Measurements from ENCODE around the gene NELFA.
"Not testable (repeated sequence)": the region's sequence is repeated elsewhere in the genome, so short reads cannot be mapped to it uniquely, and the experiment has no call there.

NELFA gene

DNA sequence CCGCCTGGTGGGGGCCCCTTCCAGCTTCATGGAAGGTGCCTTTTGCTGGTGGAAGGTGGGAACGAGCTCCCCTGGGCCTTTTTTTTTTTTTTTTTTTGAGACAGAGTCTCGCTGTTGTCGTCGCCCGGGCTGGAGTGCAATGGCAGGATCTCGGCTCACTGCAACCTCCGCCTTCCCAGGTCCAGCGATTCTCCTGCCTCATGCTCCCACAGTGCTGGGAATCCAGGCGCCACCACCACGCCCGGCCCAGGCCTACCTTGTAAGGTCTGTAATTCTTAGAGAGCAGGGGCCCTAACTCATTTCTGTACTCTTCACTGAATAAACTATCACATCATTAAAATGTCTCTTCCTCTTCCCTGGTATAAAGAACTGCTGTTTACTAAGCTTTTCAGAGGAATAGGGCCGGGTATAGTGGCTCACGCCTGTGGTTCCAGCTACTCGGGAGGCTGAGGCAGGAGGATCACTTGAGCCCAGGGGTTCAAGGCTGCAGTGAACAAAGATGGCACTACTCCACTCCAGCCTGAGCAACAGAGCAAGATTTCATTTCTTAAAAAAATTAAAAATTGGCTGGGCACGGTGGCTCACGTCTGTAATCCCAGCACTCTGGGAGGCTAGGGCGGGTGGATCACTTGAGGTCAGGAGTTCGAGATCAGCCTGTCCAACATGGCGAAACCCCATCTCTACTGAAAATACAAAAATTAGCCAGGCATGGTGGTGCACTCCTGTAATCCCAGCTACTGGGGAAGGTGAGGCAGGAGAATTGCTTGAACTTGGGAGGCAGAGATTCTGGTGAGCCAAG lies 14.9 kb downstream of the NELFA start:
- DNase-seq = not testable (repeated sequence)

- DNase-seq = no peak
Observed at GRCh38 chr4:1993169-1993516, 15.6 kb downstream of the NELFA start.

DNA sequence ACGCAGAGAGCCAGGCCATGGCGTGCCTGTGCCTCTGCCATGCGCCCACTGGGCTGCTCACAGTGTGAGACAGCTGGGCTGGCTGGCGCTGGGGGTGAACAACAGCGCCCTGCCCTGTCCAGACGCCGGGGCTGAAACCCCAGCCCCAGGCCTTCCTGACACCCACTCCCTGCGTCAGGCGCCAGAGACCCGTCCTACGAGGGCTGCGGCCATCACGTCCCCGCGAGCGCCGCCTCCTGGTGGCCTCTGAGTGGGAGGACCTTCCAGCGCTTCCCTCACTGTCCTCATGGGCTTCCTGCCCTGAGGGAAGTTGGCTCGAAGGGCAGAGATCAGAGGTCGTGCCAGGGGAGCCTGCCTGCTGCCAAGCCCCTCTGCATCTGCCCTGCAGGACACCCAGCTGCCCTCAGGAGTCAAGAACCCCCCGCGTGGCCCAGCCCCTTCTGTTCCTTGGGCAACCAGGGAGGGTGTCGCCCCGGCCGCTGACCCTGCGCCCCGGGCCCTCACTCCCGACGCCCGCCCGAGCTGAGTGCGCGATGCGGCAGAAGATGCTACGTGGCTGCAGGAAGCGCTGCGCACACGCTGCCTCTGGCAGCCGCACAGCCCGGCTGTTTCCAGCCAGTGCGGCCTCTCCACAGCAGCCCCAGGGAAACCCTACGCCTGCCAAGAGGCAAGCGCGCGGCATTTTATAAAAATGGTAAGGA lies 16.2 kb downstream of the NELFA start:
- DNase-seq = no peak

DNA sequence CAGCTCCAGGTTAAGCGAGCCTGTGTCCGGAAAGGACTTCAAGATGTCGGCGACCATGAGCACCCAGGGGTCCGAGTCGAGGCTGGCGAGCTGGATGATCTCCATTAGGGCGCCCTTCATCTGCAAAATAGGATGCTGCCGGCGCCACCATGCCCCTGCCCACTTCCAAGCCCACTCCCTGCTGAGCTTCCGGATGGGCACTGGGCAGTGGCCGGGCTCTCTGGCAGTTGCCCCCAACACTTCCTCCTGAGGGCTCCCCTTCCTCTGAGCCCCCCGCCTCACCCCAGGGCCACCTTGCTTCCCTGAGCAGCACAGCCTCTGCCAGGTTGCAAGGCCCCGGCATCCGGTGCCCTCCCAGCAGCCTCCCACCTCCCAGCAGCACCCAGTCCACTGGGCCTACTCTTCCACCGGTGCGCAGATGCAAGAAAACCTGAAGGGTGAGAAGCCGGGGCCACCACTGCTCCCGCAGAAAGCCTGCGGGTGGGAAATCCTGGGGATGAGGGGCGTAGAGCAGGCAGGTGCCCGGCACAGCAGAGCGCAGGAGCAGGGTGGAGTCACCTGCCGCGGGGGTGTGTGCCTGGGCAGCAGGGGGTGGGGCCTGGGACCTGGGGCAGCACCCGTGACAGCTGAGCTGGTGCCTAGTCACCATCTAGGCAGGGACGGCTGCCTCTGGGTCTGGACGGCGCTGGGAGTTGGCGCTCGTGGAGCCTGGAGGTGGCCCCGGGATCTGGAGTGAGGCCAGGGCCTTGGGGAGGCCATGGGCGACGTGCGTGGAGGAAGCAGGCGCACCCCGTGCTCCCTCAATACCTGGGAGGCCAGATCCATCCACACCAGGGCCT lies 17.0 kb downstream of the NELFA start:
- DNase-seq = no peak

DNA sequence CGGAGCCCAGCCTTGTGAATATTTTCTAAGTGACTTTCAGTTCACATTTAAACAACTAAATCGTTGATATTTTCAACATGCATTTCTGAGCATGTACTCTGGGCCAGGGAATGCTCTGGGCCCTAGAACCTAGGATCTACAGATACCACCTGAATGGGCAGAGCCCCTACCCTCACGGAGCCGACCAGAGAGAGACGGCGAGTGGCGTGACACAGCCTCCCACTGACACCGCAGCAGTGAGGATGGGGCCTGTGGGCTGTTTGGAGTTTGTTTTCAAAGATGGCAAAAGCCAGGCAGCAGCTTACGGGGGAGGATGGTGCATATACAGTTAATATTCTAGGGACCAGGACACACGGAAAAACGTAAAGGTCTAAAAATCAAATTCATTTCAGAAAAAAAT lies 17.7 kb downstream of the NELFA start:
- no peak for DNase-seq

GRCh38 chr4:1990676-1991075 lies 18.1 kb downstream of the NELFA start:
- DNase-seq = no peak

- no peak for DNase-seq
Observed at GRCh38 chr4:1990348-1990645, 18.5 kb downstream of the NELFA start.

DNA sequence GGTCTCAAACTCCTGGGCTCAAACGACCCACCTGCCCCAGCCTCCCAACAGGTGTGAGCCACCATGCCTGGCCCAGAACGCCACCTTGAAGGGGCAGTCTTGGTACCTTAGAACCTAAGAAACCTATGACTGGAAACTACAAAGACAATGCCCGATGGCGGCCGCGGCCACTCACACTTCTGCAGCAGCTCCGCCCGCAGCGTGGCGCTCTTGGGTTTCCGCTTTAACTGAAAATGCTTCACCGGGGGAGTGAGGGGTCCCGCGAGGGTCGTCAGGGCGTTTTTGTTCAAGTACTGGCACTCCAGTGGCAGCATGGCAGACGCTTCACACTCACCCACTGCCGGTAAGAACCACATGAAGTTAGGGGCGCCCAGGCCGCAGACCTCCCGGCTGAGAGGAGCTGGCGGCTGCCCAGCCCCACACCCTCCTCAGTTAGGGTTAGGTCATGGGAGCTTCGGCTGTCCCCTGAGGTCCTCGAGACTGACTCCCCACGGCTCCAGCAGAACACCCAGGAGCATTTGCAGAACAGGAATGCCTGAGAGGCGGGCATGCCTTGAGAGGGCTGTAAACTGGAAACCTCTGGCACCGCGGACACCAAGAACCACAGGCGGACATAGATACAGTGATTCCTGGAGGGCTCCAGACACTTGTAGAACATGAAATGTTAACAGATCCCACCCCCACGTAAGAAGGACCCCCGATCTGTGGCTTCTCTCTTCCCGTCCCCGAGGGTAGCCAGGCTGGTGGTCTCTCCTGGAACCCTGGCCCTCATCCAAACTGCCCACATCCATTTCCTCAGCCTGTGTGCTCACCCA lies 19.0 kb downstream of the NELFA start:
- DNase-seq = no peak

DNA sequence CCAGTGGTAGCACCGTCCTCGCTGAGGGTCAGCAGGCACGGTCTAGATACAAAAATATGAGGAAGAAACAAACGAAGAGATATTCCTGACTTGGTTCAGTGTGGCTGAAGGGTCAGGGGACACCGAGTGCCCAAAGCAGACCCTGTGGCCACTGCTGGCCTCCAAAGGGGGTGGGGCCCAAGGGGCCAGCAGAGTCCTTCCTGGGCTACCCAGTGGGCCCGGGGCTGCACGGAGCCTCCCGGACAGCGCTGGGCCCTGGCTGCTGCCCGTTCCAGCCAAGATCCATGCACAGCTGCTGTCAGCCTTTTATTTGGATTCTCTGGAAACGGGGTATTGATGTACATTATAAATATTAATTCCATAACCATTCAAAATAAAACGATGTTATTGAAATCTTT lies 20.4 kb downstream of the NELFA start:
- no peak for DNase-seq

DNA sequence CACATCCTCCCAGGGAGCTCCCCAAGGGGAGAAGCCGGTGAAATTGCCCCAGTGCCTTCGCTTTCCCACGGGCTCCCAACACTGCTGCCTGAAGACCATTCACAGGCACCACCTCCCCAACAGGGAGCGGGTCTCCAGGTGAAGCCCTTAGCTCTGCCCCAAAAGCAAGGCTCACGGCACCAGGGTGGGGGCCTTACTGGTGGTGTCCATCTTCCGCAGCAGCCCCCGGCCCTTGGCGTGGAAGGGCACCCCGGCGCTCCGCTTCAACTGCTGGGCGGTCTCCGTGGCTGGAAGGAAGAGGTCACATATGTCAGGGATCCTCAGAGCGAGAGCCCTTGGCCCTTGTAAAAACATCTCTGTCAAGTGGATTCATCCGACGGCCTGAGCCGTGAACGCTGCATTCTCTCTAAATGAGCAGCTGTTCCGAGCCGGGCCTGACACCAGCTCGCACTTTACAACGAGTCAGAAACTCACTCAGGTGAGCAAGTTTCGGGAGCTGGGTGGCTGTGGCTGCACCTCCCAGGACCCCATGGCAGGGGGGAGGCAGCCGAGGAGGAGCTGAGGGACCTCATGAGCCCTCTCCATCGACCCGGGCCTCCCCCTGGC lies 20.9 kb downstream of the NELFA start:
- DNase-seq = no peak

GRCh38 chr4:1987296-1987695 lies 21.5 kb downstream of the NELFA start:
- DNase-seq = no peak

DNA sequence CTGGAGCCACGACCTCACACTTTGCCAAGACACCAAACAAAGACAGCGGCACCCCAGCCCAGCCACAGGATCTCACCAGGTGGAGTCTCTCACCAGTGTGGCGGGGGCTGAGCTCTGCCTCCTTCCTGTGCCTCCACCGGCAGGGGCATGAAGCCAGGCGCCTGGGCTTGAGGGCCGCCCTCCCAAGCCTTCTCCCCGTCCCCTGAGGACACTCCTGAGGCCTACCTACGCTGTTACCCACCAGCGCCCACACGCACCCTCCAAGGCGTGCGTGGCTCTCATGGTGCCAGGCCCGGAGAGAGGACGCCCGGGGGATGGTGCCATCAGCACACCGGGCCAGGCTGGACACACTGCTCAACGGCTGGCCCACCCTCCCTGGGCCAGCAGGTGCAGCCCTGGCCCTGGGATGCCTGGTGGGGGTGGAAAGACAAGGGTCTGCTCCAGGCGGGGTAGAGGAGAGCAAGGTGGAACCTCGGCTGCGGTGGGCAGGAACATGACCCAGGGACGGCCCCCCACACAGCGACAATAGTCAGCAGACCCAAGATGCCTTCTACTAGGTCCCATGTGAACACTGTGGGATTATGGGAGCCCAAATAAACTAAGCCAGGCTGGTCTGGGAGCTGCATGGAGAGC lies 22.1 kb downstream of the NELFA start:
- DNase-seq = no peak

- no peak for DNase-seq
Observed at GRCh38 chr4:1985780-1986577, 22.8 kb downstream of the NELFA start.

GRCh38 chr4:1985294-1985693 lies 23.5 kb downstream of the NELFA start:
- DNase-seq = no peak

DNA sequence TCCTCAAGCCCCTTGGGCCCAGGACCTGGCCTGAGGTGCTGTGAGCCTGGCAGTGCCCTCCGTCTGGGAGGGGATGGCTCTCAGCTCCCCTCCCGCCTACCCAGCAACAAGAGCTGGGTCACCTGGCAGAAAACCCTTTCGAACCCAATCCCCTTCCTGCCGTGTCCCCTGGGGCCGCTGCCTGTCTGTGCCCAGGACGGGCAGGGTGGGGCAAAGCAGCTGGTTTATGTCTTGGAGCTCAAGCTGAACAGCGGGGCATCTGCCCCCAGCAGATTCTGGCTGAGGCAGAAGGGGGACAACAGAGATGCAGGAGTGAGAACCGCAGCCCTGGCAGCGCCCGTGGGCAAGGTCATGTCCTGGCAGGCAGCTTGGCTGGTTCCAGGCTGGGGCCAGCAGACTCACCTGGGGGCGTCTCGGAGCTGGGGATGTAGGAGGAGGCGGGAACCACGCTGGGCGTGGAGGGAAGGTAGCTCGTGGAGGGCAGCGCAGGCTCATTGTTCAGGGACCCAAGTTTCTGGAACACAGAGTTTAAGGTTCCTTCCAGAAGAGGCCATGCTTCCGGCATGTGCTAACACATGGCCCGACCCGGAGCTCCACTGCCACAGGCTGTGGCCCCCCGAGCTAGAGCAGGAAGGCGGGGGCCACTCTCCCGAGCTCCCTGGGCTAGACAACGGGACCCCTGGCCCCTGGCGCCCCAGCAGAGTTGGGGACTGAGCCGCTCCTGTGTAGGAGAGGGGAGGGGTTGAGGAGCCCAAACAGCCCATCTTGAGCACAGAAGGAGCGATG lies 24.2 kb downstream of the NELFA start:
- DNase-seq = no peak

- no peak for DNase-seq
Observed at GRCh38 chr4:1983846-1984405, 24.8 kb downstream of the NELFA start.

DNA sequence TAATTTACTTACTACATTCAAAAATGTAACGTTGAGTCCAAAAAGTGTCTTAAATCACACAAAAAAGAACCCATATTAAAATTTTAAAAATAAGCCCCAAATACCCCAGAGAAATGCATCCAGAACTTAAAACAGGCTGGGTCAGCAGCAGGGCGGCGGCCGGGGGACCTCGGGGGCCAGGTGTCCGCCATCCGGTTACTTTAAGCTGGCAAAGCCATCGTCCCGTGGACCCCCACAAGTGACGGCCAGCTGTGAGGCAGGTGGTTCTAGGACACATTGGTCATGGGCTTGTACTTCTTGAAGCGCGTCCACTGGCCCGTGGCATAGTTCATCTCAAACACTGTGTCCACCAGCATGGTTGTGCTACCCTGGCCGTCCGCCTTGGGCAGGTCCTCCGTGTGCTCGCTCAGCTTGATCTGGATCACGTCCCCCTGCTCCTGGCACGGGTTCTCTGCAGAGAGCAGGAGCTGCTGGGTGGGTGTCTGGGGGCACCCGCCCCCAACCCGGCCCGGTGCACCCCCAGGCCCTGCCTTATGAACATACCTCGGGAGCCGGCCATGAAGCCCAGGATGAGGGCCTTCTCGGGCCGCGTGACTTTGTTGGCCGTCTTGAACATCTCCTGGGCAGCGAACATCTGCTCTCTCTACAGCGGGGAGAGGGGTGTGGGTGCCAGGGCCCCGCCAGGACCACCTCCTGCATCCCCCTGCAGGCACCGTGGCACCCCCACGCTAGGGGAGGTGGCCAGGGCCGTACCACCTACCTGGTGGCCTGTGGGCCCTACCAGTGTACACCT lies 25.5 kb downstream of the NELFA start:
- DNase-seq = no peak

DNA sequence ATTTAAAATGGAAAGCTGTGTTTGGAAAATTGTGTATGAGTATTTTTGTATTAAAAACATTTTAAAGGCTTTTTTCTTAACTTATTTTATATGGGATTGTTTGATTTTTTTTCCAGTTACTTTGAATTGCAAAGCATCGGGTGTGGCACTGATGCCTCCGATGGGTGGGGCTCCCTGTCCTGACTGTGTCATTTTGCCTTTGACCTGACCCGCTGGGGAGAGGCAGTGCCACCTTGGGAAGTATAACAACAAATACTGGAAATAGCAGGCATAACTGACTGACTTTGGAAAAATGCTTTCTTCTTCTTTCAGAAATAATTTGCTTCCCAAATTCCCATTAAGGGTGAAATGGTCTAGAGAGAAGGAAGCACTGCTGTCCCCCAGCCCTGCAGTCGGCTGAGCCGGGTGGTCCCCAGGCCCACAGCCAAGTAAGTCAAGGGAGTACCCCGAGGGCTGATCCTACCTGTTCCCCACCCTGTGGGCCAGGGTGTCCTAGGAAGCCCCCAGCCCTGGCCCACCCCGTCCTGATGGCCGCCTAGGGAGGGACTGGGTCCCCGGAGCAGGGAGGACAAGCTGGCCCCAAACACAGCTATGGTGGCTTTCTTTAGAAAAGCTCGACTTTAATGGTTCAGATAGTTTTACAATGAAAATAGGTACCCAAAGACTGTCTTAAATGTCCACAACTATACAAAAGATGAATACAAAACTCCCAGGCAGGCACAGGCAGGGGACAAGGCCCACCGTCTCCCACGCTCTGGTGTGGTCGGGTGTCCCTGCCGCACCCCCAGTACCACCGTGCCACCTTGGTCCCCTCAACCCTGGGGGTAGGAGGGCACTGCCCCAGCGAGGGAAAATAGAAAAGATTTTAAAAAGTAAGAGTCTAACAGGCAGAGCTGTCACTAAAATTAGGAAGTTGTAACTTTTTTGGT lies 26.4 kb downstream of the NELFA start:
- no peak for DNase-seq
